Activated T-cell treated with anti-CD3 and anti-CD28 coated beads for 4 hours (primary cell): ENCODE results near the gene SMAD4.
A peak's percentile ranks its signal among the peaks of the same experiment; 100 is the strongest.

Experiments
- DNase-seq: peaks from one replicate; pipeline ENCODE4 v3.0.0-alpha.2; 2020

SMAD4 gene

GRCh38 chr18:51025512-51025911 lies 4.5 kb upstream of the SMAD4 start:
- DNase-seq, result no peak

- no peak for DNase-seq
Observed at GRCh38 chr18:51028201-51028805, 1.7 kb upstream of the SMAD4 start.

- no peak for DNase-seq
Observed at GRCh38 chr18:51029378-51029693, 677 bp upstream of the SMAD4 start.

- peak; percentile 54 for DNase-seq
Observed at GRCh38 chr18:51030537-51031258, 685 bp downstream of the SMAD4 start.

GRCh38 chr18:51032193-51032592 lies 2.2 kb downstream of the SMAD4 start:
- no peak for DNase-seq

- no peak for DNase-seq
Observed at GRCh38 chr18:51037230-51037629, 7.2 kb downstream of the SMAD4 start.

GRCh38 chr18:51038110-51038509 lies 8.1 kb downstream of the SMAD4 start:
- DNase-seq, result no peak

GRCh38 chr18:51039138-51040112 lies 9.4 kb downstream of the SMAD4 start:
- DNase-seq, result no peak

- DNase-seq, result no peak
Observed at GRCh38 chr18:51041677-51042352, 11.8 kb downstream of the SMAD4 start.

GRCh38 chr18:51044928-51045585 lies 15.0 kb downstream of the SMAD4 start:
- DNase-seq, result no peak

GRCh38 chr18:51048190-51048589 lies 18.2 kb downstream of the SMAD4 start:
- no peak for DNase-seq

GRCh38 chr18:51049137-51049536 lies 19.1 kb downstream of the SMAD4 start:
- DNase-seq, result no peak

- DNase-seq, result no peak
Observed at GRCh38 chr18:51051105-51051712, 21.2 kb downstream of the SMAD4 start.

- no peak for DNase-seq
Observed at GRCh38 chr18:51053814-51054213, 23.8 kb downstream of the SMAD4 start.

- no peak for DNase-seq
Observed at GRCh38 chr18:51054764-51055163, 24.8 kb downstream of the SMAD4 start.

GRCh38 chr18:51059969-51060368 lies 30.0 kb downstream of the SMAD4 start:
- DNase-seq, result no peak

- no peak for DNase-seq
Observed at GRCh38 chr18:51064256-51064655, 34.2 kb downstream of the SMAD4 start.

GRCh38 chr18:51066273-51066672 lies 36.3 kb downstream of the SMAD4 start:
- no peak for DNase-seq

GRCh38 chr18:51068105-51068504 lies 38.1 kb downstream of the SMAD4 start:
- DNase-seq, result no peak

- no peak for DNase-seq
Observed at GRCh38 chr18:51069885-51070284, 39.9 kb downstream of the SMAD4 start.

GRCh38 chr18:51070545-51070944 lies 40.5 kb downstream of the SMAD4 start:
- no peak for DNase-seq
